ENCODE measurements around the gene CABP2.

Gene CABP2

DNA sequence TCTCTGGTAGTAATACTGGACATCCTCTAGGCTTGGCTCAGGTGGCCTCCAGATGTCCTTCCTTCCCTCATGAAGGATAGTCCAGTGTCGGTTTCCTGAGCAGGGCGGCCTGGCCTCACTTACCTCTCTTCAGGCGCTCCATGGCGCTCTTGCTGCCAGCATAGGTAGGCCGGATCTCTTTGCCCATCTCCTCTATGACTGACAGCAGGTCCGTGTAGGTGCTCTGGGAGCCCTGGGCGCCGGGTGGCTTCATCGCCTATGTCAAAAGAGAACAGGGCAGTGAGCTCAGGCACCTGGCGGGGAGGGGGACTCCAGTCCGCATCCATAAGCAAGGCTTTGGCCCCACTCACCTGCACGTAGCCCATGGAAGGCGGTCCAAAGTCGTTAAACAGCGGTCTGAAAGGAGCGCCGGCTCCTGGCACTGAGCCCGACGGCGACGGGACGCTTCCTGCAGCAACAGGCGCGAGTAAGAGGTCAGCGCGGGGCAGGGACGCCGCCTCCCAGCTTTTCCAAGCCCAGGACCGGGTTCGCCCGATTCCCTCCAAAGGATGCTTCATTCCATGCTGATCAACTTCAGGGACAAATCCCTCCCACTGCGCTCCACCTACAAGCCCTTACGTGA lies 15.9 kb downstream of the CABP2 start:
- DNase-seq, result no peak

DNA sequence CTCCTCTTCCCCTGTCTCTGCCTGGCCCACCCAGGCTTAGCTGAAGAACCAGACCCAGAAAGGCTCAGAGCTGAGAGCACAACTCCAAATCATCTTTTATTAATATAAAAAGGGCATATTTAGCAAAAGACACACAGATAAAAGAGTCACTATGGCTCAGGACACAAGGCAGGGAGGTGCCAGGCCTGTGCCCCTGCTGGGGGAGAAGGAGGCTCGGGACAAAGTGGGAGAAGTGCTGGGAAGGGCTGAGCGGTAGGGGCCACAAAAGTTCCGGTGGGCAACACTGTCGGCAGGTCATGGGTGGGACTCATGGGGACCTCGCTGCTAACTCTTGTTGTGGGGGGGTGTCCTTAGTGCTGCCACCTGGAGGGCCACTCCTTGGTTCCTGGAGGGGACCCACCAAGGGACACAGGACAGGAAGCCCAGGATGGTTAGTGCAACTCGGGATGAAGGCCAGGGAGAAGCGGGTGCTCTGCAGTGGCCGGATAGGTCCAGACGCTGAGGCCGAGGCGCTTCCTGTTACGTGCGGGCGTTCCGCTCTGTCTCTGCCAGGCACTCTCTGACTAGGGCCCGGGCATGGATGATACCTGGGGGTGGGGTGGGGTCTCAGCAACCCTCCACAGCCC lies 16.7 kb downstream of the CABP2 start:
- DNase-seq, result no peak

DNA sequence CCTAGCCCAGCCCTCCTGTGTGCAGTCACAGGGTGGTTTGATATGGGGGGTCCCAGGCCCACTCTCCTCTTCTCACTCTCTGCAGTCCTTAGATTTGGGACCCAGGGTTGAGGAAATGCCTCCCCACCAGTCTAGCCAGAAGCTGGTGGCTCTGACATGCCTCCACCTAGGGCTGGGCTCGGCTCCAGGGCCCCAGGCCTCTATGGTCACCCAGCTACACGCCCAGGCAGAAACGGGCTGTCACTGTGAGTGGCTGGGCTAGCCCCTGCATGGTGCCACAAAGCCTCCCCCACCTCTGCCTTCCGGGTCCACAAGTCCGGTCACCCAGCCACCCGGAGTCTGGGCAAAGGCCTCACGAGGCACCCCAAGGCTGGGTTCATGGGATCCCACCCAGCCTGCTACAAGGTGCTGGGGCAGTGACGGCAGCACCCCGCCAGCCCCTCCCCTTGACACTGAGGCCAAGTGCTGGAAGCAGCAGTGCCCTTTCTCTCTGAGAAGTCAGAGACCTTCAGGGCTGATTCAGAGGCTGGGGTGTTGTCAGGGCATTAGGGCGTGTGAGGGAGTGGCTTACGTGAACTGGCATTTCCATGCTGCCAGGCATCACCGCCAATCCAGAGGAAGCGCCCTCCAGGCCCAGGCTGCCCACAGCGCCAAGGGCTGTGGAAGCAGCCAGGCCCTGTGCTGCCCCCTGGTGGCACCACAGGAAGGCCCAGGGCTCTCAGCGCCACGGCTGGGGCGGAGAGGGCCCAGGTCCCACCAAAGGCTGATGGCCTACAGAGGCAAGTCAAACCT lies 17.4 kb downstream of the CABP2 start:
- DNase-seq, result peak; percentile 95

DNA sequence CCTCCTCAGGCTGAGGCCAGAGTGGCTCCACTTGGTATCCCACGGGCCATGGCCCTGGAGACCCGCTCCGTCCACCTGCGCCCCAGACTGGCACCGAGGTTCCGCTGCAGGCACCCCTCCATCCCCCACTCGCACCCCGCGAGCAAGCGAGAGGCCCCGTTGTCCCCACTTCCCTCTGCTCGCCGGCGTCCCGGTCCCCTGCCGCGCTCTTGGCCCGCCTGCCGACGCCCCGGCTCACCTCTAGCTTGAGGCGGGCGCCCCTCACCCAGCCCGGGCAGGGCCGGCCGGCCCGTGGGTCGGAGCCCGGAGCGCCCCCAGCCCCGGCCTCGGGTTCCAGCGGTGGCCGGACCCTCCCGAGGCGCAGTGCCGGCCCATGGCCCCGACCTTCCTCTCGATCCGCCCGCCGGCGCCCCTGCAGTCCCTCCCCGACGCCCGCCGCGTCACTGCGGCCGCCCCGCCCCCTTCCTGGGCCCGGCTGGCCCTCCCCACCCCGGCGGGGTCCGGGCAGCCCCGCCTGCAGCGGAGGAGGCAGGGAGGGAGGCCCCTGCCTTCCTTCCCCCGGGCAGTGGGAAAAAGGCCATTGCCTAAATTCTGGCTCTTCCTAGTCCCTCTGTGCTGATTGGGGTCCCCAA lies 18.2 kb downstream of the CABP2 start, which contains the start of gene PITPNM1:
TSS of gene PITPNM1 (minus strand) at position 414 of the 632 bp plus-strand sequence. CDS start 1,183 bp downstream, outside the sequence.
- DNase-seq, result peak; percentile 16

DNA sequence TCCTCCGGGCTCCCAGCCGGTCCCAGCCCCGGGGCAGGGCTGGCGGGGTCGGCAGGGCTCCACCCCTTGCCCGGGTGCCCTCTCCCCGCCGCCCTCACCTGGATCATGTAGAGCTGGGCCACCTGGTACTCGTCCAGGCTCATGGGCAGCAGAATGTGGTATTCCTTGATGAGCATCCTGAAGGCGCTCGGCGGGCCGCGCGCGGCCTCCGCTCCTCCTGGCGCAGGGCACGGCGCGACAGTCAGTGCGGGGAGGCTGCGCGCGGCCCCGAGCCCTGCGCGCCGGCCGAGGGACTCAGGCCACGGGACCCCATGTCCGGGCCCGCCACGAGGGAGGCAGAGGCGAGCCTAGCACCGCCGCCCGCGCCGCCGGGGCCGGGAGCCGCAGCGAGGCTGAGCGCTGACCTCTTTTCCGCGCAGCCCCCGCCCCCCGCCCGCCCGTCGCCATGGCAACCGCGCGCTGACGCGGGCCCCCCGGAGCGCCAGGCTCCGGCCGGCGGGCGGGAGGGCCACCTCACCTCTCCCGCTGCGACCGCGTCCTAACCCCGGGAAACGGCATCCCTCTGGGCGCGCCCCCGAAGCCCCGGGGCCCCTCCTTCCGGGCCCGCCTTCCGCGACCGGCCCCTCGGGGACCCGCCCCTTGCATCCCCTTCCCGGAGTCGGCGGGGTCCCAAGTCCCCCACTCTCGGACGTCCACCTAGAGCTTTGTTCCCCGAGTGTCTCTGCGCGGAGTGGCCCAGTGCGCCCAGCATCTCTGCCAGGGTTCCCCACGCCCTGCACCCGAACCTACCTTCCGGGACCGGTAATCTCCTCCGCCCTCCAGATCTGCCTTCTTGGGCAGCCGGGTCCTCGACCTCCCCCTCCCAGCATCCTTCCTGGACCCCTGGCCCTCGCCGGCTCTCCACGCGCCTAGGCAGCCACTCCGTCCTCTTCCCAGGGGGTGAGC lies 19.0 kb downstream of the CABP2 start:
- no peak for DNase-seq

DNA sequence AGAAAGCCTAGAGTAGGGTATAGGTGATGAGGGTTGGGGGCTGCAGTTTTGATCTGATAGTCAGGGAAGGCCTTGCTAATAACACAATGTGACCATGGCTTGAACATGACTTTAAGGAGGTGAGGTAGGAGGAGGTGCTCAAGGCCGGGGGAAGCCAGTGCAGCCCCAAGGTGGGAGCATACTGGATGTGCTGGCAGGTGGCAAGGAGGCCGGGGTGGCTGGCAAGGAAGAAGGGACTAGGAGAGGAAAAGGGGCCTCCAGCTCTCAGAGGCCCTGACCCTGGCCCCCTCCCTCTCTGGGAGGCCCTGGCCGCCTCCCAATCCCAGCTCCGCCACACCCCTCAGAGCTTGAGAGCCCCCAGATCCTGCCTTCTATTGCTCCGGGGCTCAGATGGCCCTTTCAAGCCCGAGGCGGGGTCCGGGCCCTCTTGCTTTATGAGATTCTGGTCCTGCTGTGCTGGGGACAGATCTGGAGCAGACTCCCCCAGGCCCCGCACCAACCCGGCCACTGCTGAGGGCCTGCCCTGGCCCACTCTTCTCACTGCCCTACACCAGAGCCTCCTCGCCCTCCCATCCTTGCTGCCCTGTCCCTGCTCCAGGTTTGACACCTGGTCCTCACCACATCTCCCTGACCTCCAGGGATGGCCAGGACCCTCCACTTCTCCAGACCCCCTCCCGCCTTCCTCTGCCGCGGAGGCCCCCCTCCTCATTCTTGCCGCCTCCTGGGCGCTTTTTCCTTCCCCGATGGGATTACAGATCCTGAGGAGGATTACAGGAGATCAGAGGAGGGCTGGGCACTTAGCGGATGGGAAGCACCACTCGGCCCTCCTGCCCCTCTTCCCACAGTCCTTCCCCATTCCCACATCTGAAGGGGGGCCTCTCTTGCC lies 19.9 kb downstream of the CABP2 start:
- DNase-seq, result no peak

DNA sequence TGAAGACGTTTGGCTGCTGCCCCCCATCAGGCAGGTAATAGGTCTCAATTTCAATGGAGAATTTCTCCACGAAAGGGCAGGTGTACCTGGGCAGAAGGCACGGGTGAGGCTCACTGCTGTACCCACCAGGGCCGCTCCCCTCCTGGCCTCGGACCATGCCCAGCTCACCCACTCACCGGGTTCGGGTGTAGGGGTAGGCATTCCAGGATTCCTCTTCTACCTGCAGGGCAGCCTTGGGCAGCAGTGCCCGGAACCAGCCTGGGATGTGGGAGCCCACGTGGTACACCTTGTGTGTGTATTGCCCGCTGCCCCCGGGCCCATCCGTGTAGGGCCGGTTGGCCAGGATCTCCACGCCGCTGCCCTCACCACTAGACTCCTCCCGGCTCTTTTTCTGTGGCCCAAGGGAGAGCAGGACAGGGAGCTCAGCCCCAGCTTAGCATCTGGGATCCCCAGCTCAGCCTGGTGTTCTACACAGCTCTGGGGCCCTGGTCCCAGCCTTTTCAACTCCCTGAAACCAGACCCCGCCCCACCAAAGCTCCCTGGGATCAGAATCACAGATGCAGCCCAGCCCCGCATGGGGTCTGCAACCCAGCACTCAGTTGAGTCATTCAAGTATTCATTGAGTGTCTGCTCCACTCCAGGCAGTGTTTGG lies 20.8 kb downstream of the CABP2 start:
- DNase-seq, result no peak

DNA sequence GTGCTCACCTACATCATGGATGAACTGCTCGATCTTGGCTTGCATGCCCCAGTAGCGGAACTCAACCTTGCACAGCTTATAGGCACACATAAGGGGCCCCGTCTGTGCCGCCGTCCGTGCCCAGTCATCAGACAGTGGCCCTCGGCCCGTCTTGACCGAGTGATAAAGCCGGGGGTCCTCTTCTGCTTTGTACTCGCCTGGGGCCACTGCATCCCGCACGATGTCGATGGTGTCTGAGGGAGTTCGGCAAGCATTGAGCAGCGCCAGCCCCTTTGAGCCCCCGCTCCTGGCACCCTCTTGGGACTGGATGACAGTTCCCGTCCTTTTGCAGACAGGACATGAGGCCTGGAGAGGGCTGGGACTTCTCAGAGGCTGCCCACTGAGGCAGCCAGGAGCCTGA lies 21.4 kb downstream of the CABP2 start:
- DNase-seq, result no peak

DNA sequence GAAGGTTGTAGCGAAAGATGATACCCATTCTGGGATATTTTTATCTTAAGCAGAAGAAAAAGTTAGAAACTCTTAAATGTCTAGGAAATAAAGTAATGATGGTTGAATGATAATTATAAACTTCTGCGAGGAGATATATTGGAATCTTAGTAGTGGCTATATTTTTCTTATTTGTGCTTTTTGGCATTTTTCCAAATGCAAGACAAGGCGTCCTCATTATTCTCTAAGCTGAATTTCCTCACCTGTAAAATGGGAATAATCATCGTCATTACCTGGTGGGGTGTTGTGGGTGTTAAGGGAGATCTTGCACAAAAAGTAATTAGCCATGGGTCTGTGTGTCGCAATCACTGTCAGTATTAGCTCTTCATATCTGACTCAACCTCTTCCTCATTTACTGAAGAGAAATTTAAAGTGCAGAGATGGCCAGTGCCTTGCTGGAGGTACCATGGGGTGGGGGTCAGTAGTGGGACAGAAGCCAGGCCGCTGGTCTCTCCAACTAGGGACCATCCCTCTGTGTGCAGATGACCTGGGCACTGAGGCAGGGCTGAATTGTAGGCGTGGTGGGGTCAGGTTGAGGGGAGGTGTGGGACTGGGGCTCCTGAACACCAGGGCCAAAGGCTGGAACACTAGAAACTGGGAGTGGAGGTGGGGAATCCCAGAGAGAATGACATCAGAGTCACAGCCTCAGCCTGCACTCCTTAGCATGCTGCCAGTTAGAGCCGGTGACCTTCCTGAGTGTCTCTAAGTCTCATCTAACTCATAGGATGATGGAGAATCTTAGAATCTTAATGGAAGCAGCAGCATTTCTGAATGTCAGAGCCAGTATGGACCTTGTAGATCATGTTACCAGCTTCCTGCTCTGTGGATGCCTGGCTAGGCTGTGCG lies 22.2 kb downstream of the CABP2 start:
- DNase-seq, result no peak

DNA sequence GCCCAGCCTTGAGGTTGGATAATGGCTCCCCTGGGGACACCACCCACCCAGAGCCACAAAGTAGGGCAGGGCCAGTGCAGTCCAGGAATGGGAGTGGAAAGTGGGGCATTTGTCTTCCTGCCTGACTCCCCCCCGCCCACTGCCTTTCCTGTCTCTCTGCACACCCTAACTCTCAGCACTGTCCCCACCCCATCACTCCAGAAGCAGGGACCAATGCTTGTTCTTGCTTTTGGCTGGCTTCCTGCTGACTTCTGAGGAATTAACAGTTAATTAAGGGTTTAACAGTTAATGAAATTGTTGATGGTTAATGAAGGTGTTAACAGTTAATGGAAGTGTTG lies 22.8 kb downstream of the CABP2 start:
- DNase-seq, result no peak

DNA sequence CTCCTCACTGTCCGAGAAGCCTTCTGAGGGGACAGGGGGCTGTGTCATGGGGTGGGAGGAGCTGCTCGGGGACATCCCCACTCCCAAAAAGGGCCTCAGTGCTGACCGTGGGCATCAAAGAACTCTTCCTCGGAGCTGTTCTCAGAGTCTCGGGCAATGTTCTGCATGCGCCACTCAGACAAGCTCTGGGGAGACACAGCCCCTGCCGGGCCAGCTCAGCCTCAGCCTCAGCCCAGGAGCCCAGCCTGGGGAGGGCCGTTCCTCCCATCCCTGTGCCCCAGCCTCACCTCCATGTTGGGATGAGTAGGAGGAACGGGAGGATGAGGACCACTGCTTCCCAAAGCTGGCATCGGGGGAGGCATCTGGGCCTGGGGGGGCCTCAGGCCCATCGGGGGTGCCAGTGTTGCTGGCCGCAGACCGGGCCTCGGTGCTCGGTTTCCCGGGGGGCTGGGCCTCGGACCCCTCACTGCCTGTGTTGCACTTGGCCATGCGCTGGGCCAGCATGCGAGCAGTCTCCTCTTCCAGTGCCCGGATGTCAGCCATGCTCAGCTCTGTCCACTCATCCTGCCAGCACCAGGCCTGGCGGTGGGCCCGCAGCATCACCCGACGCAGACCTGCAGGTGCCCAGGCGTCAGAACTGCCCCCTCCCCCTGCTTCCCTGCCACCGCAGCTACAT lies 23.3 kb downstream of the CABP2 start:
- DNase-seq, result no peak

DNA sequence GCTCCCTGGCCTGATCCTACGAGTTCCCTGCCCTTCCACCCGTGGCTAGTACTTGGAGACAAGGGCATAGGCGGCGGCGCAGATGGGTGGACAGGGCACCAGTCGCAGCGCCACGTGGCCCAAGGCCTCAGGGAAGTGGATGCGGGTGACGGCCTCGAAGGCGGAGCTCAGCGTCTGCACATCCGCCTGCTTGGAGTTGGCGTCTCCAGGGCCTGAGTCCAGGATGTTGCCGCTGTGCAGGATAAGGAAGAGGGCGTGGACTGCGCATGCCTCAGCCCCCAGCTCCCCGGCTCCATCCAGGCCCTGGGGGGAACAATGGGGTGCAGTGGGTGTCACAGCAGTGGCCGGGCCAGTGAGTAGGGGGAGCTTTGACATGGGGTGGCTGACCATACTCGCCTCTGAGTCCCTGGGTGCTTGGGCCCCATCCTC lies 24.7 kb downstream of the CABP2 start:
- DNase-seq, result no peak

DNA sequence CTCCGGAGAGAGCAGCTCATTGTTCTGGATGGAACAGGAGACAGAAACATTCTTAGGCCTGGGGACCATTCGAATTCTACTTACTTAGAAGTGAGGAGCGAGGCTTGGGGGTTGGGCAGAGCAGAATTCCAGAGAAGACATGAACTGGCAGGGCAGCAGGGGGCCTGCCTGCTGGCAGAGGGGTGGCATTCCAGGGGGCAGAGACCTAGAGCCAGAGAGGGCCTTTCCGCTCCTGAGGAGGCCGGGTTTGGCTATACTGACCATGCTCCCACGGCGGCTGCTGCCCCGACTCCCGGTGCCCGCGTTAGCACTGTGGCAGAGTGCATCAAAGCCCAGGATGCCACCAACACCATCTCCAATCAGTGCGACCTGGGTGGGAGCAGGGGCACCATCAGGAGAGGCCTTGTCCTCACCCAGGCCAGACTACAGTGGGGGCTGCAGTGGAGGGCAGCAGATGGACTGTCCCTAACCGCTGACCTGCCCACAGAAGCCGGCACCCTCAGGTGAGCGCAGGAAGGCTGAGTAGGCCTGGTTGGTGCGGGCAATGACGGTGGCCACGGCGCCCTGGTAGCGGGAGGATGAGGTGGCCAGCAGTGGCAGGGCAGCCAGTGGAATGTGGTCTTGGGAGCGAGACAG lies 25.5 kb downstream of the CABP2 start:
- no peak for DNase-seq

DNA sequence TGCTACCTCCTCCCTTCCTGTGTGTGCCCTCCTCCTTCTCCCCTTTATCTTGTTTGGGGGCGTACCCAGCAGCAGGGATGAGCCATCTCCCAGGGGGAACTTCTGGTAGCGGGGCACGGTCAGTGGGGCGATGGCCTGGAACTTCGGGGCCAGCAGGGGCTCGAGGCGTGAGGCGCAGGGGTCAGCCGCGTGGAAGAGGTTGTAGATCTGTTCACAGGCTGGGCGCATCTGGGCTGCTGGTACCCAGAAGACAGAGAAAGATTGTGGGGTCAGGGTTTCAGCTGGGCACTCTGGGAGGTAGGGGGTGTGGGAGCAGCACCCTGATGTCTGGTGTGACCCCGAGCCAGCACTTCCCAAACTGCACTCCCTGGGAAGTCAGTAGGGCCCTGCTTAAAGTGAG lies 27.1 kb downstream of the CABP2 start:
- DNase-seq, result no peak

DNA sequence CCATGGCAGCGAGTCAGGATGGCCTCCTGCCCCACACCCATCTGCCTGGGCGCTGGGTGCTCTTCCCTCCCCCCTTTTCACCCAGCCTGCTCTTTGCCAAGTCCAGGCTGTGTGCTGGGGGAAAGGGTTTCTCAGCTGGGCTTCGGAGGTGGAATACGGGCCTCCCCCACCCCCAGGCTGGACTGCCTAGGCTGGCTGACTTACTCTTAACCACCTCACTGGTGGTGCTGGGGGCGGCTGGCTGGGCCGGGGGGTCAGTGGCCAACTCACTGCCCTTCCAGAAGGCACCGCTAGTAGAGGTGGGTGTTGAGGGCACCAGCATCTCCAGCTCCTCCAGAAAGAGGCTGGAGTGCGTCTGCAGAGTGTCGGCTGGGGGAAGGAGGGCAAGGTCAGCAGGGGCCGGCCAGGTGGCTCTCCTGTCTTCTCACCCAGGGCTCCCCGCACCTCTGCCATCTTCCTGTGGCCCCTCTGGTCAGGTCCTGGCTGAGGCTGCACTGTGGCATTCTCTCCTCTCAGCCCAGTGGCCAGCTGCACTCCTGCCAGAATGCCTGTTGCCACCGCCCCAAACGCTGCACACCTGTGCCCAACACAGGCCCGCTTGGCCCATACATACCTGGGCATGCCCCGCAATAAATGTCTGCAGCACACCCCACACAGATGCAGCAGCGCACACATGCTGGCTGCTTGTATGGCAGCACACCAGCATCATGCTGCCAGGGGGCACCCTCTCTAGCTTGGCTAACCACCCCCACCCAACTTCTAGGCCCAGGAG lies 27.8 kb downstream of the CABP2 start:
- DNase-seq, result no peak

DNA sequence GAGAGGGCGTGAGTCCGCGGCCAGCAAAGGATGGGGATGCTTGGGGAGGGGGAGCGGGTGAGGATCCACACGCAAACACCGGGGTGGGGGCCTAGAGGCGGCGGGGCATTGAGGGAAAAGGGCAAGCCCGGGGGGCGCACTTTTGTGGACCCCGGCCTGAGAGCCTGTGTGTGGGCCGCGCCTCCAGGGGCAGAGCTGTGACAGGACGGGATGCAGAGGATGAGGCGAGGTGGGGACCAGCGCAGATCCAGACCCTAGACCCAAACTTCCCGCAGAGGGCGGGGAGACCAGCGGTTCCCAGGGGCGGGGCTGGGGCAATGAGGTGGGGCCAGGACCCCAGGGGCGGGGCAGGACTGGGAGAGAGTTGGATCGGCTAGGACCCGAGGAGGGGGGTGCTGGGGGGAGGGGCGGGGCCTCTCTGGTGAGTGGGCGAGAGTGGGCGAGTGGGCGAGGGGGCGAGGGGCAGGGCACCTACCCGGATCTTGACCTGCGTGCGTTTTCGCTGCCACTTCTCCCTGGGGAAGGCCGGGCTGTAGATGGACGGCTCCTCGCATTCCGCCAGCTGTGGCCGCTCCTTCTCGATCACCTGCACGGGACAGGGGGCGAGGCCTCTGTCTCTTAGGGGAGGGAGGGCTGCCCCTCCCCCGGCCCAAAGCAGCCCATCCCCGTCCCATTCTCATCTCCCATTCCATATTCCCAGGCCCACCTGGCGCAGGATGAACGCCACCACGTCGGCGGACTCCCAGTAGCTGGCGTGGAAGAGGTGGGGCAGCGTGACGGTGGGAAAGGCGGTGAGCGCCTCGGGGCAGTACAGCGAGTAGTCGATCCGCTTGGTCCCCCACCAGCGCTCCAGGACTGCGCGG lies 28.6 kb downstream of the CABP2 start:
- no peak for DNase-seq

Measured in hematopoietic multipotent progenitor cell treated with erythropoietin and hydrocortisone succinate and interleukin-3 and kit ligand, for 8 days (in vitro differentiated cells).